T-cell (primary cell): ENCODE measurements around the gene RPL36AL. TPM values are rescaled to one million over a fixed set of nuclear protein-coding genes. Genes with fewer than 3 reads are reported as not detected.
"Not testable (repeated sequence)": the region's sequence is repeated elsewhere in the genome, so short reads cannot be mapped to it uniquely, and the experiment has no call there.

ENCODE experiments used
- ATAC-seq, 4 experiments: fragments of 200-7000 bp in 3 of 4; fragments of 150-1000 bp in 1 of 4; cut with Tn5 transposase; replicated peaks in 1 of 4; 1 replicate in 3 of 4; 2 replicates in 1 of 4; pipeline ENCODE4 v1.10.0; 2021; ENCODE audit warnings: moderate library complexity in 3 of 4, mild to moderate bottlenecking in 2 of 4, moderate number of reproducible peaks in 1 of 4
- CTCF ChIA-PET, 2 donors: fragments of 300-600 bp; sonication (Branson Sonifier 250); formaldehyde crosslinking; loops; one replicate each; lab custom pipeline; 2022; ENCODE audit warnings: antibody characterized with exemption in 2 of 2; lab: Charles Lee
- POLR2A ChIA-PET, 2 donors: fragments of 300-600 bp; sonication (Branson Sonifier 250); formaldehyde crosslinking; loops; one replicate each; lab custom pipeline; 2022; ENCODE audit warnings: antibody characterized with exemption in 2 of 2; lab: Charles Lee
- DNase-seq, 35 experiments: peaks; one replicate each; pipeline versions ENCODE4 v3.0.0 to v3.0.0-alpha.2; 2013 to 2023
- H3K27ac ChIP-seq: one replicate; pipeline ENCODE4 v1.5.1; 2013; ENCODE audit warnings: low read length
- H3K27me3 ChIP-seq, 2 experiments: replicated peaks in 1 of 2; 1 replicate in 1 of 2; 2 replicates in 1 of 2; pipeline versions ENCODE4 v1.6.1 to v1.7.0; 2013; ENCODE audit warnings: low read length in 1 of 2, mixed read lengths in 1 of 2; ENCODE audit not compliant: control insufficient read depth in 2 of 2, insufficient read depth in 2 of 2; ENCODE audit errors: extremely low read depth in 1 of 2
- H3K36me3 ChIP-seq, 2 donors: 1 replicate in 1 of 2; 2 replicates in 1 of 2; pipeline versions ENCODE4 v1.6.1 to v1.7.0; 2013; ENCODE audit warnings: low read length in 1 of 2; ENCODE audit not compliant: control insufficient read depth in 2 of 2, insufficient read depth in 1 of 2; ENCODE audit errors: extremely low read depth in 1 of 2
- H3K4me1 ChIP-seq, 2 experiments: 1 replicate in 1 of 2; 2 replicates in 1 of 2; pipeline versions ENCODE4 v1.6.1 to v1.7.0; 2013; ENCODE audit warnings: low read length in 2 of 2, mixed read lengths in 1 of 2; ENCODE audit not compliant: insufficient read depth in 2 of 2, control insufficient read depth in 1 of 2; ENCODE audit errors: extremely low read depth in 1 of 2
- H3K4me3 ChIP-seq, 2 donors: 1 replicate in 1 of 2; 2 replicates in 1 of 2; pipeline versions ENCODE4 v1.5.1 to v1.7.0; 2013; ENCODE audit warnings: mild to moderate bottlenecking in 2 of 2, low read length in 1 of 2, moderate library complexity in 1 of 2; ENCODE audit not compliant: control insufficient read depth in 1 of 2; ENCODE audit errors: extremely low read depth in 1 of 2
- H3K9me3 ChIP-seq: 2 replicates; pipeline ENCODE4 v1.7.0; 2013
- H3K27ac Mint-ChIP-seq, 2 donors: one replicate each; pipeline ENCODE4 v1.8.0; 2020 to 2021; ENCODE audit warnings: mild to moderate bottlenecking in 2 of 2, mixed read lengths in 2 of 2
- H3K27me3 Mint-ChIP-seq, 2 donors: one replicate each; pipeline ENCODE4 v1.8.0; 2021 to 2022; ENCODE audit warnings: mixed read lengths in 2 of 2
- H3K36me3 Mint-ChIP-seq: one replicate; pipeline ENCODE4 v1.8.0; 2021; ENCODE audit warnings: mixed read lengths
- H3K4me1 Mint-ChIP-seq, 3 donors: one replicate each; pipeline ENCODE4 v1.8.0; 2020 to 2022; ENCODE audit warnings: mixed read lengths in 3 of 3, mild to moderate bottlenecking in 1 of 3
- H3K4me3 Mint-ChIP-seq, 3 donors: one replicate each; pipeline ENCODE4 v1.8.0; 2020 to 2022; ENCODE audit warnings: mild to moderate bottlenecking in 3 of 3, mixed read lengths in 3 of 3, moderate library complexity in 3 of 3
- H3K9me3 Mint-ChIP-seq, 3 donors: one replicate each; pipeline ENCODE4 v1.8.0; 2020 to 2022; ENCODE audit warnings: mixed read lengths in 3 of 3
- WGBS: methylation state at CpG from one replicate; pipeline ENCODE4 v1.1.5; 2013; ENCODE audit warnings: missing lambda C conversion rate; ENCODE audit not compliant: insufficient coverage; 5-methylcytosine and 5-hydroxymethylcytosine counted together
- total RNA-seq, 35 experiments: library from RNA in 6 of 35; stranded (reverse) in 6 of 35; fragments of 120-200 nt in 1 of 35; gene quantifications; one replicate each; pipeline versions ENCODE4 v1.2.1 to v1.2.4 and lab custom pipeline; 2013 to 2026

Gene RPL36AL
- total RNA-seq, 5 donors from 2014 or later (not counting 1 experiment from before 2014, with no cell fraction given) = 211 to 322 (median 291) TPM

- no peaks in the 10 kb centered on the region for H3K9me3 Mint-ChIP-seq
Measured at GRCh38 chr14:49622022-49622607, 1.7 kb upstream of the RPL36AL start.

GRCh38 chr14:49621114-49621881 lies 872 bp upstream of the RPL36AL start:
- Histone ChIP-seq H3K4me1 (peaks cover 20 to 34% of the 10 kb centered on the region in 2 experiments), H3K27me3 (no peaks in the 10 kb centered on the region), H3K9me3 (no peaks in the 10 kb centered on the region), H3K36me3 (peaks cover 5 to 20% of the 10 kb centered on the region in 2 donors), H3K27ac (peak overlapping the region; percentile 95), H3K4me3 (peak overlapping the region; percentile 74 to 78)
- peak in 25 of 35 experiments; percentile 26 to 74 (median 53) for DNase-seq
- ChIA-PET CTCF (interaction anchor here (0.5 to 2.7 kb wide), 17 partner anchors 9 to 240 kb away, joined by 3 to 77 read pairs (median 5); partner anchors contain the start of genes DNAAF2 (in 1 of the 2), KLHDC2 (in 1 of the 2), LRR1 (in 1 of the 2) and NEMF (in 1 of the 2)), POLR2A (interaction anchor here (0.5 to 2.9 kb wide), 16 partner anchors 11 to 242 kb away, joined by 3 to 59 read pairs (median 8); partner anchors contain the start of genes LRR1 (in 2 of the 2), RPS29 (in 2 of the 2), DNAAF2 (in 1 of the 2) and KLHDC2 (in 1 of the 2))
- peak; percentile 7 to 41 (median 34) for ATAC-seq
- Mint-ChIP-seq H3K9me3 (no peaks in the 10 kb centered on the region), H3K27me3 (no peaks in the 10 kb centered on the region), H3K36me3 (peaks cover 22% of the 10 kb centered on the region), H3K4me1 (peaks cover 55 to 61% (median 61%) of the 10 kb centered on the region in 3 donors), H3K27ac (peak overlapping the region; percentile 98 to 99), H3K4me3 (peak overlapping the region; percentile 97 to 99 (median 97))
- under 1% methylated on average over 62 of the region's 65 CpGs for WGBS

More at GRCh38 chr14:49622022-49622607, 1.7 kb upstream of the RPL36AL start:
- ChIA-PET POLR2A (interaction anchor here (0.5 to 2.9 kb wide), 5 partner anchors 12 to 146 kb away, joined by 3 to 59 read pairs (median 8); partner anchors contain the start of genes DNAAF2 (in 1 of the 2) and KLHDC2 (in 1 of the 2)), CTCF (interaction anchor here (0.5 to 2.7 kb wide), 5 partner anchors 12 to 207 kb away, joined by 3 to 77 read pairs (median 6); partner anchors contain the start of genes DNAAF2 (in 1 of the 2) and RPS29 (in 1 of the 2))
- DNase-seq (peak in 1 of 35 experiments; percentile 18), ATAC-seq (no peak)
- peak overlapping the region; percentile 88 to 98 for H3K27ac Mint-ChIP-seq
- WGBS = 45% methylated on average over 3 of the region's 3 CpGs
- H3K4me1 Mint-ChIP-seq = peaks cover 57 to 63% (median 58%) of the 10 kb centered on the region in 3 donors
- Histone ChIP-seq H3K27me3 (no peaks in the 10 kb centered on the region), H3K4me3 (peak overlapping the region; percentile 74 to 78), H3K36me3 (peaks cover 5 to 17% of the 10 kb centered on the region in 2 donors), H3K9me3 (no peaks in the 10 kb centered on the region), H3K27ac (peak overlapping the region; percentile 95), H3K4me1 (peaks cover 20 to 34% of the 10 kb centered on the region in 2 experiments)
- peak overlapping the region; percentile 97 to 99 (median 97) for H3K4me3 Mint-ChIP-seq
- no peaks in the 10 kb centered on the region for H3K27me3 Mint-ChIP-seq
- H3K36me3 Mint-ChIP-seq = peaks cover 24% of the 10 kb centered on the region

- H3K27me3 ChIP-seq = no peaks in the 10 kb centered on the region
- peaks cover 19% of the 10 kb centered on the region for H3K36me3 Mint-ChIP-seq
- no peak for DNase-seq
- CTCF ChIA-PET = interaction anchor here (0.6 to 2.7 kb wide), 18 partner anchors 9 to 442 kb away, joined by 3 to 77 read pairs (median 5); partner anchors contain the start of genes DNAAF2 (in 2 of the 2), KLHDC2 (in 1 of the 2), LRR1 (in 1 of the 2) and RPS29 (in 1 of the 2)
- no peaks in the 10 kb centered on the region for H3K27me3 Mint-ChIP-seq
- H3K36me3 ChIP-seq = peaks cover 5 to 20% of the 10 kb centered on the region in 2 donors
- peaks cover 45 to 54% (median 54%) of the 10 kb centered on the region in 3 donors for H3K4me1 Mint-ChIP-seq
- peak overlapping the region; percentile 98 to 99 for H3K27ac Mint-ChIP-seq
- no peaks in the 10 kb centered on the region for H3K9me3 ChIP-seq
- peaks cover 20 to 34% of the 10 kb centered on the region in 2 experiments for H3K4me1 ChIP-seq
- H3K27ac ChIP-seq = peak overlapping the region; percentile 95
- peak overlapping the region; percentile 74 to 78 for H3K4me3 ChIP-seq
- 3% methylated on average over 5 of the region's 11 CpGs for WGBS
- no peaks in the 10 kb centered on the region for H3K9me3 Mint-ChIP-seq
- H3K4me3 Mint-ChIP-seq = peak overlapping the region; percentile 97 to 99 (median 97)
- ATAC-seq = no peak
- POLR2A ChIA-PET = interaction anchor here (0.6 to 2.9 kb wide), 24 partner anchors 8 to 1051 kb away, joined by 3 to 59 read pairs (median 7); partner anchors contain the start of genes RPS29 (in 2 of the 2), DNAAF2 (in 1 of the 2), KLHDC2 (in 1 of the 2) and LRR1 (in 1 of the 2)
Measured at GRCh38 chr14:49619730-49620129, 696 bp downstream of the RPL36AL start.

- ChIA-PET POLR2A (interaction anchor here (0.6 to 2.9 kb wide), 6 partner anchors 15 to 1052 kb away, joined by 3 to 59 read pairs (median 22); partner anchors contain the start of genes DNAAF2 (in 1 of the 2), KLHDC2 (in 1 of the 2) and LRR1 (in 1 of the 2)), CTCF (interaction anchor here in 1 of 2 donors (1.5 to 2.7 kb wide), 3 partner anchors 15 to 158 kb away, joined by 5 to 77 read pairs (median 54); partner anchors contain the start of genes DNAAF2 and RPS29)
- WGBS = 18% methylated on average over 3 of the region's 19 CpGs
- Histone ChIP-seq H3K4me3 (peak overlapping the region; percentile 74 to 78), H3K4me1 (peaks cover 20 to 34% of the 10 kb centered on the region in 2 experiments), H3K36me3 (peaks cover 5 to 20% of the 10 kb centered on the region in 2 donors), H3K27ac (peak overlapping the region; percentile 95)
- Mint-ChIP-seq H3K27ac (peak overlapping the region; percentile 78 to 99), H3K4me3 (peak overlapping the region; percentile 97 to 99 (median 97)), H3K4me1 (peaks cover 43 to 51% (median 50%) of the 10 kb centered on the region in 3 donors), H3K36me3 (peaks cover 21% of the 10 kb centered on the region)
- DNase-seq, H3K27me3 ChIP-seq, ATAC-seq, H3K27me3 Mint-ChIP-seq, H3K9me3 ChIP-seq, H3K9me3 Mint-ChIP-seq: not testable (repeated sequence)
Measured at GRCh38 chr14:49619273-49619672, 1.2 kb downstream of the RPL36AL start.

GRCh38 chr14:49617852-49618519 lies 2.4 kb downstream of the RPL36AL start:
- DNase-seq (no peak), ATAC-seq (no peak)
- peak overlapping the region; percentile 21 for H3K27ac ChIP-seq
- H3K27ac Mint-ChIP-seq = peak overlapping the region in 1 of 2 donors; percentile 78
- H3K9me3 Mint-ChIP-seq = no peaks in the 10 kb centered on the region
- H3K4me1 ChIP-seq = peaks cover 17 to 27% of the 10 kb centered on the region in 2 experiments
- H3K27me3 Mint-ChIP-seq = no peaks in the 10 kb centered on the region
- H3K4me3 Mint-ChIP-seq = peak overlapping the region; percentile 28 to 99 (median 97)
- H3K36me3 Mint-ChIP-seq = peaks cover 22% of the 10 kb centered on the region
- ChIA-PET CTCF (interaction anchor here in 1 of 2 donors (0.7 kb wide), 1 partner anchor 14 kb away, joined by 6 read pairs; no protein-coding TSS in a partner anchor), POLR2A (interaction anchor here (0.6 to 0.8 kb wide), 2 partner anchors 12 to 32 kb away, joined by 3 to 4 read pairs; partner anchors contain the start of gene RPS29 (in 1 of the 2))
- peaks cover 5 to 20% of the 10 kb centered on the region in 2 donors for H3K36me3 ChIP-seq
- H3K4me3 ChIP-seq = no peak overlapping the region
- H3K9me3 ChIP-seq = no peaks in the 10 kb centered on the region
- H3K4me1 Mint-ChIP-seq = peaks cover 31 to 38% (median 37%) of the 10 kb centered on the region in 3 donors
- H3K27me3 ChIP-seq = no peaks in the 10 kb centered on the region
- 94% methylated on average over 2 of the region's 6 CpGs for WGBS
